Measurements from ENCODE around the gene SLX4IP.

Gene SLX4IP

GRCh38 chr20:10398834-10399369 is 36.2 kb upstream of the SLX4IP start:
- no peaks in the 10 kb centered on the region for H3K4me1 ChIP-seq
- no peak for DNase-seq
- no peak for TF ChIP-seq CTCF (IDR thresholded peaks at IDR 0.05)
- intact Hi-C loops (cut with DNase I; ENCODE audit: low total_unique reads): no loop called here
- no peak overlapping the region for H3K27ac ChIP-seq
- H3K36me3 ChIP-seq: no peaks in the 10 kb centered on the region
- H3K9me3 ChIP-seq: no peaks in the 10 kb centered on the region
- H3K4me3 ChIP-seq: no peak overlapping the region
- no peaks in the 10 kb centered on the region for H3K27me3 ChIP-seq

GRCh38 chr20:10402938-10403608 is 32.0 kb upstream of the SLX4IP start:
- no peak overlapping the region for H3K4me3 ChIP-seq
- H3K27ac ChIP-seq: no peak overlapping the region
- no peak for TF ChIP-seq CTCF (IDR thresholded peaks at IDR 0.05)
- no peaks in the 10 kb centered on the region for H3K27me3 ChIP-seq
- no peaks in the 10 kb centered on the region for H3K4me1 ChIP-seq
- H3K9me3 ChIP-seq: no peaks in the 10 kb centered on the region
- peaks cover 22 to 38% (median 24%) of the 10 kb centered on the region in 3 donors for H3K36me3 ChIP-seq
- no peak for DNase-seq
- intact Hi-C loops (cut with DNase I; ENCODE audit: low total_unique reads): no loop called here

- H3K9me3 ChIP-seq: no peaks in the 10 kb centered on the region
- intact Hi-C loops (cut with DNase I; ENCODE audit: low total_unique reads): no loop called here
- peaks cover 22 to 38% (median 24%) of the 10 kb centered on the region in 3 donors for H3K36me3 ChIP-seq
- H3K4me1 ChIP-seq: no peaks in the 10 kb centered on the region
- H3K27ac ChIP-seq: no peak overlapping the region
- H3K4me3 ChIP-seq: no peak overlapping the region
- no peak for DNase-seq
- no peak for TF ChIP-seq CTCF (IDR thresholded peaks at IDR 0.05)
- no peaks in the 10 kb centered on the region for H3K27me3 ChIP-seq
These were observed 31.0 kb upstream of the SLX4IP start for GRCh38 chr20:10404023-10404628.

- no peak overlapping the region for H3K4me3 ChIP-seq
- intact Hi-C loops (cut with DNase I; ENCODE audit: low total_unique reads): no loop called here
- TF ChIP-seq CTCF (IDR thresholded peaks at IDR 0.05): no peak
- H3K36me3 ChIP-seq: peaks cover 22 to 38% (median 24%) of the 10 kb centered on the region in 3 donors
- no peak overlapping the region for H3K27ac ChIP-seq
- no peaks in the 10 kb centered on the region for H3K9me3 ChIP-seq
- no peak for DNase-seq
- H3K27me3 ChIP-seq: no peaks in the 10 kb centered on the region
- H3K4me1 ChIP-seq: no peaks in the 10 kb centered on the region
These were observed 30.1 kb upstream of the SLX4IP start for GRCh38 chr20:10404959-10405530.

GRCh38 chr20:10408108-10408813 is 26.8 kb upstream of the SLX4IP start:
- no peak for DNase-seq
- no peak overlapping the region for H3K4me3 ChIP-seq
- H3K4me1 ChIP-seq: no peaks in the 10 kb centered on the region
- H3K27me3 ChIP-seq: no peaks in the 10 kb centered on the region
- peaks cover 29 to 51% (median 29%) of the 10 kb centered on the region in 3 donors for H3K36me3 ChIP-seq
- intact Hi-C loops (cut with DNase I; ENCODE audit: low total_unique reads): no loop called here
- H3K27ac ChIP-seq: no peak overlapping the region
- no peak for TF ChIP-seq CTCF (IDR thresholded peaks at IDR 0.05)
- no peaks in the 10 kb centered on the region for H3K9me3 ChIP-seq
